Measurements from ENCODE around the gene RAB44.

Gene RAB44

GRCh38 chr6:36678488-36679042 lies 19.1 kb upstream of the RAB44 start, which contains the start of gene CDKN1A:
TSS of gene CDKN1A (plus strand) at chr6:36678714. CDS start at chr6:36684102, 5,388 bp downstream.
- H3K4me1 ChIP-seq (ENCODE audit: insufficient read depth, insufficient read length): peaks cover 8% of the 10 kb centered on the region
- TF ChIP-seq YY1 (IDR thresholded peaks at IDR 0.05; ENCODE audit: insufficient read depth, insufficient read length): no peak
- peaks cover 17% of the 10 kb centered on the region for H3K36me3 ChIP-seq (ENCODE audit: insufficient read depth, insufficient read length, low read length)
- peak within 1 kb of the TSS; percentile 85 for H3K4me3 ChIP-seq (ENCODE audit: insufficient read length, low read depth)
- no peaks in the 10 kb centered on the region for H3K9me3 ChIP-seq (ENCODE audit: insufficient read depth, low read length)
- DNase-seq (ENCODE audit: low read depth, low spot score): peak; percentile 48
- peaks cover 27% of the 10 kb centered on the region for H3K27me3 ChIP-seq (ENCODE audit: insufficient read depth, insufficient read length)
- peak within 1 kb of the TSS; percentile 90 for H3K9ac ChIP-seq (ENCODE audit: insufficient read length, low read depth)

- peaks cover 27% of the 10 kb centered on the region for H3K27me3 ChIP-seq (ENCODE audit: insufficient read depth, insufficient read length)
- peak overlapping the region; percentile 90 for H3K9ac ChIP-seq (ENCODE audit: insufficient read length, low read depth)
- H3K9me3 ChIP-seq (ENCODE audit: insufficient read depth, low read length): no peaks in the 10 kb centered on the region
- H3K4me3 ChIP-seq (ENCODE audit: insufficient read length, low read depth): peak overlapping the region; percentile 85
- peaks cover 8% of the 10 kb centered on the region for H3K4me1 ChIP-seq (ENCODE audit: insufficient read depth, insufficient read length)
- DNase-seq (ENCODE audit: low read depth, low spot score): no peak
- TF ChIP-seq YY1 (IDR thresholded peaks at IDR 0.05; ENCODE audit: insufficient read depth, insufficient read length) (no peak), ZNF274 (IDR thresholded peaks at IDR 0.05; ENCODE audit: low read depth, low read length) (no peak)
- peaks cover 23% of the 10 kb centered on the region for H3K36me3 ChIP-seq (ENCODE audit: insufficient read depth, insufficient read length, low read length)
Measured at GRCh38 chr6:36679043-36679833, 18.4 kb upstream of the RAB44 start.

- no peaks in the 10 kb centered on the region for H3K9me3 ChIP-seq (ENCODE audit: insufficient read depth, low read length)
- no peak for TF ChIP-seq SUZ12 (IDR thresholded peaks at IDR 0.05; ENCODE audit: extremely low read depth, insufficient read depth, insufficient read length)
- no peak for TF ChIP-seq YY1 (IDR thresholded peaks at IDR 0.05; ENCODE audit: insufficient read depth, insufficient read length)
- DNase-seq (ENCODE audit: low read depth, low spot score): no peak
- no peak overlapping the region for H3K4me3 ChIP-seq (ENCODE audit: insufficient read length, low read depth)
- H3K4me1 ChIP-seq (ENCODE audit: insufficient read depth, insufficient read length): peaks cover 3% of the 10 kb centered on the region
- peaks cover 50% of the 10 kb centered on the region for H3K36me3 ChIP-seq (ENCODE audit: insufficient read depth, insufficient read length, low read length)
- peaks cover 22% of the 10 kb centered on the region for H3K27me3 ChIP-seq (ENCODE audit: insufficient read depth, insufficient read length)
- no peak overlapping the region for H3K9ac ChIP-seq (ENCODE audit: insufficient read length, low read depth)
Measured at GRCh38 chr6:36682328-36683144, 15.1 kb upstream of the RAB44 start.

- TF ChIP-seq SUZ12 (IDR thresholded peaks at IDR 0.05; ENCODE audit: extremely low read depth, insufficient read depth, insufficient read length) (no peak), ZNF274 (IDR thresholded peaks at IDR 0.05; ENCODE audit: low read depth, low read length) (no peak), YY1 (IDR thresholded peaks at IDR 0.05; ENCODE audit: insufficient read depth, insufficient read length) (no peak)
- H3K4me3 ChIP-seq (ENCODE audit: insufficient read length, low read depth): no peak overlapping the region
- H3K36me3 ChIP-seq (ENCODE audit: insufficient read depth, insufficient read length, low read length): peaks cover 50% of the 10 kb centered on the region
- H3K27me3 ChIP-seq (ENCODE audit: insufficient read depth, insufficient read length): peaks cover 16% of the 10 kb centered on the region
- peaks cover 3% of the 10 kb centered on the region for H3K4me1 ChIP-seq (ENCODE audit: insufficient read depth, insufficient read length)
- DNase-seq (ENCODE audit: low read depth, low spot score): no peak
- H3K9ac ChIP-seq (ENCODE audit: insufficient read length, low read depth): no peak overlapping the region
- no peaks in the 10 kb centered on the region for H3K9me3 ChIP-seq (ENCODE audit: insufficient read depth, low read length)
Measured at GRCh38 chr6:36683145-36683655, 14.4 kb upstream of the RAB44 start.

- no peak overlapping the region for H3K9ac ChIP-seq (ENCODE audit: insufficient read length, low read depth)
- H3K27me3 ChIP-seq (ENCODE audit: insufficient read depth, insufficient read length): peaks cover 13% of the 10 kb centered on the region
- H3K4me3 ChIP-seq (ENCODE audit: insufficient read length, low read depth): no peak overlapping the region
- TF ChIP-seq YY1 (IDR thresholded peaks at IDR 0.05; ENCODE audit: insufficient read depth, insufficient read length): no peak
- TF ChIP-seq ZNF274 (IDR thresholded peaks at IDR 0.05; ENCODE audit: low read depth, low read length): no peak
- no peak for TF ChIP-seq SUZ12 (IDR thresholded peaks at IDR 0.05; ENCODE audit: extremely low read depth, insufficient read depth, insufficient read length)
- H3K4me1 ChIP-seq (ENCODE audit: insufficient read depth, insufficient read length): peaks cover 3% of the 10 kb centered on the region
- no peaks in the 10 kb centered on the region for H3K9me3 ChIP-seq (ENCODE audit: insufficient read depth, low read length)
- DNase-seq (ENCODE audit: low read depth, low spot score): no peak
- H3K36me3 ChIP-seq (ENCODE audit: insufficient read depth, insufficient read length, low read length): peaks cover 48% of the 10 kb centered on the region
Measured at GRCh38 chr6:36683656-36684446, 13.8 kb upstream of the RAB44 start.

- Histone ChIP-seq H3K4me3 (ENCODE audit: insufficient read length, low read depth) (no peak overlapping the region), H3K36me3 (ENCODE audit: insufficient read depth, insufficient read length, low read length) (peaks cover 45% of the 10 kb centered on the region), H3K9me3 (ENCODE audit: insufficient read depth, low read length) (no peaks in the 10 kb centered on the region), H3K4me1 (ENCODE audit: insufficient read depth, insufficient read length) (peaks cover 3% of the 10 kb centered on the region), H3K9ac (ENCODE audit: insufficient read length, low read depth) (no peak overlapping the region), H3K27me3 (ENCODE audit: insufficient read depth, insufficient read length) (peaks cover 8% of the 10 kb centered on the region)
- DNase-seq (ENCODE audit: low read depth, low spot score): no peak
- TF ChIP-seq ZNF274 (IDR thresholded peaks at IDR 0.05; ENCODE audit: low read depth, low read length): no peak
- TF ChIP-seq YY1 (IDR thresholded peaks at IDR 0.05; ENCODE audit: insufficient read depth, insufficient read length): no peak
- TF ChIP-seq SUZ12 (IDR thresholded peaks at IDR 0.05; ENCODE audit: extremely low read depth, insufficient read depth, insufficient read length): no peak
Measured at GRCh38 chr6:36684447-36684812, 13.2 kb upstream of the RAB44 start.
